GM06990 (cell line): Measurements from ENCODE around the gene KMT2E.

Experiments
- DNase-seq: peaks from one replicate; pipeline ENCODE4 v3.0.0-alpha.2; 2011; ENCODE audit not compliant: insufficient read length; ENCODE audit errors: extremely low read depth
- H3K27me3 ChIP-seq: replicated peaks from 2 replicates; pipeline ENCODE4 v1.6.0; 2011; ENCODE audit warnings: low read length; ENCODE audit not compliant: control insufficient read depth, insufficient read depth
- H3K36me3 ChIP-seq: 2 replicates; pipeline ENCODE4 v1.5.1; 2011; ENCODE audit warnings: low read length; ENCODE audit not compliant: control insufficient read depth, insufficient read depth
- H3K4me3 ChIP-seq: replicated peaks from 2 replicates; pipeline ENCODE4 v1.5.1; 2011; ENCODE audit warnings: low read depth, mild to moderate bottlenecking, control low read depth, low read length
- TF ChIP-seq, protein P1 (sequence below): IDR thresholded peaks from 2 replicates; pipeline ENCODE4 v1.5.1; 2011; ENCODE audit warnings: low read length, control low read depth, mild to moderate bottlenecking, inconsistent platforms; ENCODE audit not compliant: insufficient read depth, poor library complexity, severe bottlenecking

The KMT2E gene

DNA sequence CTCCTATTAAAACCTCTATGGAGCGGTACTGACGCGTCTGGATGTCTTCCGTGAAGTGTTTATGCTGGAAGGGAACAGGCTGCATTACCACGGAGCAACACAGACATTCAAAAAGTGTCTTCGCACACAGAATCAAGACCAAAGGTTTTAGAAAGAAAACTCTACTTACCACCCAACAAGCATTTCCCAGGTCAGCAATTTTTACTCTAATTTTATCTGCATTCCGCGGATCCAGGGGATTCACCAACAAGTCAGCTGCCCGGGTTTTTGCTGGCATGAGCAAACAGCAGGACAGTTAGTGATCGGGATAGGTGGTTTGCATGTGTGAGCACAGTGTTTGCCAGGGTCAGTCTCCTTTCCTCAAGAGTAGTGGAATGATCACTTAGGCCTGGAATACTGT, 118.8 kb downstream of the KMT2E start:
- Histone ChIP-seq H3K36me3 (no peaks in the 10 kb centered on the region), H3K4me3 (no peak overlapping the region), H3K27me3 (no peaks in the 10 kb centered on the region)
- no peak for DNase-seq
- TF ChIP-seq, protein P1, sequence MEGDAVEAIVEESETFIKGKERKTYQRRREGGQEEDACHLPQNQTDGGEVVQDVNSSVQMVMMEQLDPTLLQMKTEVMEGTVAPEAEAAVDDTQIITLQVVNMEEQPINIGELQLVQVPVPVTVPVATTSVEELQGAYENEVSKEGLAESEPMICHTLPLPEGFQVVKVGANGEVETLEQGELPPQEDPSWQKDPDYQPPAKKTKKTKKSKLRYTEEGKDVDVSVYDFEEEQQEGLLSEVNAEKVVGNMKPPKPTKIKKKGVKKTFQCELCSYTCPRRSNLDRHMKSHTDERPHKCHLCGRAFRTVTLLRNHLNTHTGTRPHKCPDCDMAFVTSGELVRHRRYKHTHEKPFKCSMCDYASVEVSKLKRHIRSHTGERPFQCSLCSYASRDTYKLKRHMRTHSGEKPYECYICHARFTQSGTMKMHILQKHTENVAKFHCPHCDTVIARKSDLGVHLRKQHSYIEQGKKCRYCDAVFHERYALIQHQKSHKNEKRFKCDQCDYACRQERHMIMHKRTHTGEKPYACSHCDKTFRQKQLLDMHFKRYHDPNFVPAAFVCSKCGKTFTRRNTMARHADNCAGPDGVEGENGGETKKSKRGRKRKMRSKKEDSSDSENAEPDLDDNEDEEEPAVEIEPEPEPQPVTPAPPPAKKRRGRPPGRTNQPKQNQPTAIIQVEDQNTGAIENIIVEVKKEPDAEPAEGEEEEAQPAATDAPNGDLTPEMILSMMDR, result no peak

GRCh38 chr7:105133358-105133757, 119.4 kb downstream of the KMT2E start:
- Histone ChIP-seq H3K4me3 (no peak overlapping the region), H3K36me3 (no peaks in the 10 kb centered on the region; the same call in 1 of the 2 replicates), H3K27me3 (no peaks in the 10 kb centered on the region)
- TF ChIP-seq, protein P1, result no peak
- no peak for DNase-seq

GRCh38 chr7:105133986-105134655, 120.1 kb downstream of the KMT2E start:
- DNase-seq, result no peak
- TF ChIP-seq, protein P1, result no peak
- no peaks in the 10 kb centered on the region for H3K27me3 ChIP-seq
- H3K36me3 ChIP-seq, result no peaks in the 10 kb centered on the region; the same call in 1 of the 2 replicates
- H3K4me3 ChIP-seq, result no peak overlapping the region

- no peak for DNase-seq
- TF ChIP-seq, protein P1, result no peak
- H3K36me3 ChIP-seq, result no peaks in the 10 kb centered on the region; the same call in 1 of the 2 replicates
- no peak overlapping the region for H3K4me3 ChIP-seq
- no peaks in the 10 kb centered on the region for H3K27me3 ChIP-seq
Measured at GRCh38 chr7:105136221-105136620, 122.2 kb downstream of the KMT2E start.

DNA sequence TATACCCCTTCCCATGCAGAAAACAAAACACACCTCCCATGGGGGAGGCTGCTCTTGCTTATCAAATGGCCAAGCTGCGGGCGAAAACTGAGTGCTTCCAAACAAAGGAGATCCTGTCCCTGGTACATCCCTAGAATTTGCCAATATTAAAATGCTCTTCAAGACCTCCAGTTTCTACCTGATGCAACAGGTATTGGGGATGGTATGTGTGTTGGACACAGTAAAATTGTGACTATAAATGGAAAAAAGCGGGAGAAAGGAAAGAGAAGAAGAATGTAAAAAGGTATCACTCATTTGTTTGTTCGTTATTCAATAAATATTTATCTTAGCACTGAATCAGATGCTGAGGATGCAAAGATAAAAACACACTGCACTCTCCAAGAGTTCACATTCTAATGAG, 123.9 kb downstream of the KMT2E start:
- TF ChIP-seq, protein P1, result no peak
- no peak overlapping the region for H3K4me3 ChIP-seq
- H3K27me3 ChIP-seq, result no peaks in the 10 kb centered on the region
- DNase-seq, result no peak
- peaks cover 3% of the 10 kb centered on the region for H3K36me3 ChIP-seq

DNA sequence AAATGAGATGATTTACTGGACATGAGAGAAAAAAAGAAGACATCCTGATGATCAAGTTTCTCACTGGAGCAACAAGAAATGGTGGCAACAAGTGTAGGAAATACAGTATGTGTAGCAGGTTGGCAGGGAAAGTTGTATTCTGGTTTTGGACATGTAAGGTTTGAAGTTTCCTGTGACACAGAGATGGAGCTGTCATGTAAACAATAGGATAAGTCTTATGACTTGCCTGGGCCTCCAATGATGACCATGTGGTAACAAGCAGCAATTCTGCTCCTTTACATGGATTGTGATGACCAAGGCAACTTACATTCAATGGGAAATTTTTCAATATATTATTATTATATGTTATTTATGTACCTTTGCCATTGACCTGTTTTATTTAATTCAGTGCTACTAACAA, 125.4 kb downstream of the KMT2E start:
- Histone ChIP-seq H3K4me3 (no peak overlapping the region), H3K36me3 (peaks cover 3% of the 10 kb centered on the region), H3K27me3 (no peaks in the 10 kb centered on the region)
- DNase-seq, result no peak
- TF ChIP-seq, protein P1, result no peak
